GM15510 (cell line): ENCODE data around the gene ADGRD2.

Experiments used
- POLR2A ChIP-seq: IDR thresholded peaks from 3 replicates; pipeline ENCODE4 v1.6.1; 2011; ENCODE audit warnings: borderline replicate concordance; ENCODE audit not compliant: insufficient read length; ENCODE audit errors: extremely low read depth

Gene ADGRD2

GRCh38 chr9:124427281-124427680, 23.0 kb upstream of the ADGRD2 start:
- no peak for TF ChIP-seq POLR2A

GRCh38 chr9:124428751-124429529, 21.3 kb upstream of the ADGRD2 start:
- TF ChIP-seq POLR2A, result no peak

GRCh38 chr9:124429530-124429867, 20.8 kb upstream of the ADGRD2 start:
- TF ChIP-seq POLR2A, result no peak

- no peak for TF ChIP-seq POLR2A
These were observed 13.9 kb upstream of the ADGRD2 start for GRCh38 chr9:124436320-124436719.

- no peak for TF ChIP-seq POLR2A
These were observed 13.2 kb upstream of the ADGRD2 start for GRCh38 chr9:124437086-124437485.

GRCh38 chr9:124438091-124438490, 12.2 kb upstream of the ADGRD2 start:
- TF ChIP-seq POLR2A, result no peak

- TF ChIP-seq POLR2A, result no peak
These were observed 11.2 kb upstream of the ADGRD2 start for GRCh38 chr9:124439086-124439485.

- TF ChIP-seq POLR2A, result no peak
These were observed 10.5 kb upstream of the ADGRD2 start for GRCh38 chr9:124439686-124440243.

GRCh38 chr9:124440786-124441185, 9.5 kb upstream of the ADGRD2 start:
- TF ChIP-seq POLR2A, result no peak

- no peak for TF ChIP-seq POLR2A
These were observed 9.0 kb upstream of the ADGRD2 start for GRCh38 chr9:124441291-124441690.

- no peak for TF ChIP-seq POLR2A
These were observed 7.9 kb upstream of the ADGRD2 start for GRCh38 chr9:124442379-124442778.

GRCh38 chr9:124442826-124443225, 7.4 kb upstream of the ADGRD2 start:
- TF ChIP-seq POLR2A, result no peak

- no peak for TF ChIP-seq POLR2A
These were observed 6.6 kb upstream of the ADGRD2 start for GRCh38 chr9:124443625-124444024.

- no peak for TF ChIP-seq POLR2A
These were observed 6.1 kb upstream of the ADGRD2 start for GRCh38 chr9:124444166-124444565.

GRCh38 chr9:124447297-124447661, 3.0 kb upstream of the ADGRD2 start:
- TF ChIP-seq POLR2A, result no peak

GRCh38 chr9:124448019-124448418, 2.2 kb upstream of the ADGRD2 start:
- no peak for TF ChIP-seq POLR2A

- no peak for TF ChIP-seq POLR2A
These were observed 685 bp upstream of the ADGRD2 start for GRCh38 chr9:124449381-124450151.
